Brain microvascular endothelial cell (primary cell): ENCODE measurements around the gene RAB27A.

Experiments
- DNase-seq: peaks from one replicate; pipeline ENCODE4 v3.0.0-alpha.2; 2020
- H3K27ac ChIP-seq: fragments of 250-450 bp; sonication (Bioruptor Pico); 2 replicates; pipeline ENCODE4 v1.5.1; 2020; ENCODE audit warnings: mild to moderate bottlenecking, moderate library complexity
- H3K27me3 ChIP-seq: fragments of 250-450 bp; sonication (Bioruptor Pico); replicated peaks from 2 replicates; pipeline ENCODE4 v1.5.1; 2020; ENCODE audit warnings: mild to moderate bottlenecking
- H3K36me3 ChIP-seq: fragments of 250-450 bp; sonication (Bioruptor Pico); replicated peaks from 2 replicates; pipeline ENCODE4 v1.5.1; 2020; ENCODE audit warnings: mild to moderate bottlenecking
- H3K4me3 ChIP-seq: 2 replicates; pipeline ENCODE4 v1.5.1; 2011; ENCODE audit warnings: low read depth, mild to moderate bottlenecking, control low read depth, low read length, moderate library complexity
- in situ Hi-C: cut with HindIII; loops from 2 replicates; pipeline ENCODE4 v1.10.0; 2017; ENCODE audit warnings: low sequenced_read_pairs, low pct_ligation_motif_present
- TF ChIP-seq, protein P1 (sequence below): IDR thresholded peaks from 2 replicates; pipeline ENCODE4 v1.5.1; 2011; ENCODE audit warnings: low read depth, mild to moderate bottlenecking, moderate library complexity, low read length, control low read depth, inconsistent platforms; ENCODE audit errors: missing control alignments

Gene RAB27A

DNA sequence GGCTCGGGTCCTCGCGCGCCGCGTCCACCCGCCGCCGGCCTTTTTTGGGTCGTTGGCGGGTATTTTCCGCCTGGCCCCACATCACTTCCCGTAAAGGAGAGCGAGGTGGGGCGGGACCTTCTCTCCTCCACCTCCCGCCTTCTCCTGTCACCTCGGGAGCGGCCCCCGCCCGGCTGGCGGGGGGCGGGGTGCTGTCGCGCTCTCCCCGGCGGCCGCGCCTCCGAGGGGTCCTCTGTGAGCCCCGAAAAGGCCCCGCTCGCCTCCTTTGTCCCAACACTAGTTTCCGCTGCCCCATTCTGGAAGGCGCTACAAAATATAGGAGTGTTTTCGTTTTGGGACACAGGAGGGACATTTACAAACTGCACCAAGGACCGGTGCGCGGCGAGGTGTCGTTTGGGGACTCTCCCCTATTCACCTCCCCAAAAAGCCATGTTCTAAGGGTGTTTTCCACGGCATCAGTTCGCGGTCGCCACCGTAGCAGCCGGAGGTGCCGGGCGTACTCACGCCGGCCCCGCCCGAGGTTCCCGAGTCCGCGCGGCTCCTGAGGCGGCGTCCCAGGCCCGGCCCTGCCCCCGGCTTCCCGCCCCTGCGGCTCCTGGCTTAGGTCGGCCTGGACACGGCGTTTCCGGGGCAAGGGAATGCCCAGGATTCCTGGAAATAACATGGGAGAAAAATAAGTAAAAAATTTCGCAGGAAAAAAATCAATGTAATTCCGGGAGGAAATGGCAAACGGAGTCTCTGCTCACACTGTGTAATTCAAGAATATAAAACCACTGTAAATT is at the start of gene RAB27A:
Gene RAB27A, minus strand, starts transcription at position 68 of the 782 bp plus-strand sequence. CDS start 54,879 bp downstream, outside the sequence.
- in situ Hi-C loops, result no loop called here
- H3K27me3 ChIP-seq, result no peaks in the 10 kb centered on the region
- H3K4me3 ChIP-seq, result peak within 1 kb of the TSS; percentile 85
- no peak for DNase-seq
- TF ChIP-seq, protein P1, sequence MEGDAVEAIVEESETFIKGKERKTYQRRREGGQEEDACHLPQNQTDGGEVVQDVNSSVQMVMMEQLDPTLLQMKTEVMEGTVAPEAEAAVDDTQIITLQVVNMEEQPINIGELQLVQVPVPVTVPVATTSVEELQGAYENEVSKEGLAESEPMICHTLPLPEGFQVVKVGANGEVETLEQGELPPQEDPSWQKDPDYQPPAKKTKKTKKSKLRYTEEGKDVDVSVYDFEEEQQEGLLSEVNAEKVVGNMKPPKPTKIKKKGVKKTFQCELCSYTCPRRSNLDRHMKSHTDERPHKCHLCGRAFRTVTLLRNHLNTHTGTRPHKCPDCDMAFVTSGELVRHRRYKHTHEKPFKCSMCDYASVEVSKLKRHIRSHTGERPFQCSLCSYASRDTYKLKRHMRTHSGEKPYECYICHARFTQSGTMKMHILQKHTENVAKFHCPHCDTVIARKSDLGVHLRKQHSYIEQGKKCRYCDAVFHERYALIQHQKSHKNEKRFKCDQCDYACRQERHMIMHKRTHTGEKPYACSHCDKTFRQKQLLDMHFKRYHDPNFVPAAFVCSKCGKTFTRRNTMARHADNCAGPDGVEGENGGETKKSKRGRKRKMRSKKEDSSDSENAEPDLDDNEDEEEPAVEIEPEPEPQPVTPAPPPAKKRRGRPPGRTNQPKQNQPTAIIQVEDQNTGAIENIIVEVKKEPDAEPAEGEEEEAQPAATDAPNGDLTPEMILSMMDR, result no peak
- H3K36me3 ChIP-seq, result no peaks in the 10 kb centered on the region
- H3K27ac ChIP-seq, result peak within 1 kb of the TSS; percentile 72

GRCh38 chr15:55337160-55337559 is 47.5 kb upstream of the RAB27A start:
- Histone ChIP-seq H3K4me3 (no peak overlapping the region), H3K27me3 (no peaks in the 10 kb centered on the region), H3K27ac (no peak overlapping the region), H3K36me3 (peaks cover 2% of the 10 kb centered on the region)
- TF ChIP-seq, protein P1, result no peak
- DNase-seq, result no peak
- in situ Hi-C loops, result no loop called here

- DNase-seq, result no peak
- H3K4me3 ChIP-seq, result no peak overlapping the region
- in situ Hi-C loops, result no loop called here
- H3K27me3 ChIP-seq, result no peaks in the 10 kb centered on the region
- peaks cover 2% of the 10 kb centered on the region for H3K36me3 ChIP-seq
- TF ChIP-seq, protein P1, result no peak
- H3K27ac ChIP-seq, result no peak overlapping the region
Measured at GRCh38 chr15:55334997-55335396, 45.4 kb upstream of the RAB27A start.

GRCh38 chr15:55334371-55334770 is 44.8 kb upstream of the RAB27A start:
- DNase-seq, result no peak
- no peaks in the 10 kb centered on the region for H3K27me3 ChIP-seq
- peaks cover 2% of the 10 kb centered on the region for H3K36me3 ChIP-seq
- no peak overlapping the region for H3K27ac ChIP-seq
- TF ChIP-seq, protein P1, result no peak
- in situ Hi-C loops, result no loop called here
- no peak overlapping the region for H3K4me3 ChIP-seq

- Histone ChIP-seq H3K4me3 (no peak overlapping the region), H3K27me3 (no peaks in the 10 kb centered on the region), H3K36me3 (no peaks in the 10 kb centered on the region), H3K27ac (no peak overlapping the region)
- DNase-seq, result no peak
- in situ Hi-C loops, result no loop called here
- TF ChIP-seq, protein P1, result no peak
Measured at GRCh38 chr15:55327387-55327786, 37.8 kb upstream of the RAB27A start.

DNA sequence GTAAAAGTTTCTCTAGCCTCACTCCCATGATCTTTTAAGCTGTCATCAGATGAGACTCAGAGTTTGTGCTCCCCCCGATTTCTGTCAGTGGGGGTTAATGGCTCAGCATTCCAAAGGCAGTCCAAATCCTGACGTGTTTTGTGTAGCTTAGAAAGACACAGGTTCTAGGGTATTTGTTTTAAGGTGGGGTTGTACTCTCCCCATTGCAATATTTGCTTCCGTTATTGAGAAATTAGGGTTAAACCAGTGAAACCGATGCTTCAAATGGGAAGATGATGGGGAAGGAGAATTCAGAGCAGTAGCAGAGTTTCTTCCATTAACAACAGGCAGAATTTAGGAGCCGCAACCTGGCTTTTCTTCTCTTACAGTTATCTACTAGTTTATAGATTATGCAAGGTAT is 32.9 kb upstream of the RAB27A start:
- no peaks in the 10 kb centered on the region for H3K27me3 ChIP-seq
- in situ Hi-C loops, result no loop called here
- TF ChIP-seq, protein P1, result no peak
- H3K27ac ChIP-seq, result no peak overlapping the region
- no peak for DNase-seq
- H3K36me3 ChIP-seq, result no peaks in the 10 kb centered on the region
- H3K4me3 ChIP-seq, result no peak overlapping the region
